ENCODE results near the gene MBNL2. TPM values are rescaled to one million over a fixed set of nuclear protein-coding genes. Genes with fewer than 3 reads are reported as not detected.

MBNL2 gene
- total RNA-seq, 2 donors from 2014 or later = 14.9 to 26.9 TPM

DNA sequence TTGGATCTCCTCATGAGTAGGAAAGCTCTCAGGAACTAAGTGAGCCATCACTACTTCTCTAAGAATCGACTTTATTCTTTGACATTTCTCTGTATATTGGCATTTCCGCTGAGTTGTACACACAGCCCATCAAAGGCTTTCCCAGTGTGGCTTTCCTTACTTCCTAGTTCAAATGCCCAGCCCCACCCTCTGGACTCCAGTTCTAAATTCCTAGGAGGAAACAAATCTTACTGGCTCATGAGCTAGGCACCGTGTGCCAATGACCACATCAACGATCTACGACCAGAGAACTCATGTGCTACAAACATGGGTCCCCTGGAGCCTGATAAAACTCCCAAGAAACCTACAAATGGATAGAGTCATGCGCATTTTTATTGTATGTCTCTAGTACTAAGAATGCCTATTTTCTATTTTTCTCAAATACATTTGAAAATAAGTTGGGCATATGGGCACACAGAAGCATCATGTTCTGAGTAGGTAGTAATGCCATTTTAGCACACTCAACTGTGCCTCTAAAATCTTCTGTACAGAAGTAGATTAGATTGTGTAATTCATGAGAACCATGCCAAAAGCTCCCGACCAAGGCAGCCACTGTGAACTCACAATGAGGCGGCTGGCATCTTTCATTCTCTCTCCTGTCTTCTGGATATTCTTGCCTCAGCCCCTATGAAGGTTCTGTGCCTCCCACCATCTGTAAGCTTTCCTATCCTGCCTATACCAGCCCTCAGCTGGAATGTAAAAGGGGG is 201.3 kb downstream of the MBNL2 start:
- Mint-ChIP-seq H3K4me3 (no peak overlapping the region), H3K4me1 (ENCODE audit: low read depth) (no peaks in the 10 kb centered on the region), H3K36me3 (ENCODE audit: insufficient read depth in 2 of 2) (no peaks in the 10 kb centered on the region), H3K27ac (no peak overlapping the region), H3K27me3 (ENCODE audit: low read depth) (peaks cover 18% of the 10 kb centered on the region), H3K9me3 (no peaks in the 10 kb centered on the region)
- ATAC-seq (replicated peaks in 1 of 2) (no peak), DNase-seq (no peak)

DNA sequence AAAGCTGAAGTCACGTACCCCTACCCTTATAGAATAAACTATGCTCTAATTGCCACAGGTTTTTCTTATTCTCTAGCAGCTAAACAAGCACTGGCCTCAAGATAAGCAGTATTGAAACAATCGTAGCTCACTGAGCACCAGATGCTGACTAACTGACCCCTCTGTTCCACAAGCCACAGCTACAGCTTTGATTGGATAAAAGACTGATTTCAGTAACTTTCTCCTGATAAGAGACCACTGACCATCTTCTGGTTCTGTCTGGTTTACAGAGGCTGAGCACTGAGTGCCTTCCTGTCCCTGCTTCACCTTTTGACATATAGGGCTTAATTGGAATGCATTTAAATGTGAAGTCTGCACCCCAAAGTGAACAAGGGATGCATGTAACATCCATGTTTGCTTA is 203.5 kb downstream of the MBNL2 start:
- Mint-ChIP-seq H3K27me3 (ENCODE audit: low read depth) (peaks cover 33% of the 10 kb centered on the region), H3K4me3 (no peak overlapping the region), H3K27ac (no peak overlapping the region), H3K9me3 (no peaks in the 10 kb centered on the region), H3K36me3 (ENCODE audit: insufficient read depth in 2 of 2) (no peaks in the 10 kb centered on the region), H3K4me1 (ENCODE audit: low read depth) (no peaks in the 10 kb centered on the region)
- no peak for DNase-seq
- no peak for ATAC-seq (replicated peaks in 1 of 2)

DNA sequence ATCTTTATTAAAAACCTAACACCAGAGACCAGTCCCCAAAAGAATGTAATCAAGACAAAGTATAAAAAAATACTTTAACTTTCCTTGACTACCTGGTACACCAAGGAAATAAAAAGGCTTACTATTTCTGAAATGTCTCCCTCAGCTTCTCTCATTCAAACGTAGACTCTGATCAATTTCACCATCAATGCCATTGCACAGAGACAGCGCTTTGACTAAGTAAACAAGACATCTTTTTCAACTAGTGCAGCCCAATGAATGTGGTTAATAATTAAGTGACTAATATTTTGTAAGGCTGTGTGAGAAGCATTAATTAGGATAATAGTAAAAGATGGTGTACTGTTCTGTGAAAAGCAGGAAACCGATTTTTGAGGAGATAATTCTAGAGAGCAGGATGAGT is 204.6 kb downstream of the MBNL2 start:
- no peak overlapping the region for H3K4me3 Mint-ChIP-seq
- peaks cover 3% of the 10 kb centered on the region for H3K4me1 Mint-ChIP-seq (ENCODE audit: low read depth)
- no peaks in the 10 kb centered on the region for H3K36me3 Mint-ChIP-seq (ENCODE audit: insufficient read depth in 2 of 2)
- no peak overlapping the region for H3K27ac Mint-ChIP-seq
- DNase-seq (no peak), ATAC-seq (replicated peaks in 1 of 2) (no peak)
- H3K9me3 Mint-ChIP-seq = no peaks in the 10 kb centered on the region
- H3K27me3 Mint-ChIP-seq (ENCODE audit: low read depth) = peaks cover 33% of the 10 kb centered on the region

DNA sequence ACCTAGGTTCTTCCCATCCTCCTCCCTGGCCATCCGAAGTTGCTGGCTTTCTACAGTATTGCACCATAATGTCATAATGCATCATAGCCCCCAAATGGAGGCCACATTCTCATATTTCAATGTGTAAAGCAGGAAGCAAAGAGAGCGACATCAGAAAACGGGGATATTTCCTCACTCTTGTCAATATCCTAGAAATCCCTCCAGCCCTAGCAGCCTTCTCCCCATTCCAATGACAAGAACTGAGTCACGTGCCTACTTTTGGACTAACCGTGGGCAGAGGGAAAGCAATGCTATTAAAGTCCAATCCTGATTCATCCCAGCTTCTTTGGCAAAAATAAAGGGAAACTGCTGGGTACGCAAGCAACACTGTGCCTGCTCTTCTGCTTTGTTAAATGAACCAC is 207.5 kb downstream of the MBNL2 start:
- H3K4me1 Mint-ChIP-seq (ENCODE audit: low read depth) = peaks cover 13% of the 10 kb centered on the region
- no peaks in the 10 kb centered on the region for H3K9me3 Mint-ChIP-seq
- no peak overlapping the region for H3K4me3 Mint-ChIP-seq
- H3K36me3 Mint-ChIP-seq (ENCODE audit: insufficient read depth in 2 of 2) = peaks cover 0 to 1% of the 10 kb centered on the region in 2 donors
- peaks cover 27% of the 10 kb centered on the region for H3K27me3 Mint-ChIP-seq (ENCODE audit: low read depth)
- ATAC-seq (replicated peaks in 1 of 2) (no peak), DNase-seq (no peak)
- no peak overlapping the region for H3K27ac Mint-ChIP-seq

DNA sequence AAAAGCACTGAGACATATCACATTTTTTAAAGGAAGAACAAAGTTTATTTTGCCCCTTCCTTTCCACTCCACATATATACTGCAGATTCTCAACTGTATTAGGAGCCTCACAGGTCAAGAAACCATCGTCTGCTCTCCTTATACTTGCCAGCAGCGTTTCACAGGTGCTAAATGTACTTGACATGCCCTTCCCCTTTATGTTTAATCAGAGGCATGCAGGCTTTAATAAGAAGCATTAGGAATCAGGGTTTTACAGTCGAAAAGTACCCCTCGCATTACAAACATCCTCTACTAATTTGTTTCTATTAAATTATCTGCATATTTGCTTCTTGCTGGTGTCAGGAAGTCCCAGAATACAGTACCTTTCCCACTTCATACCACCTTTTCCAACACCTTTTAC is 208.2 kb downstream of the MBNL2 start:
- Mint-ChIP-seq H3K9me3 (no peaks in the 10 kb centered on the region), H3K4me3 (no peak overlapping the region), H3K27me3 (ENCODE audit: low read depth) (peaks cover 27% of the 10 kb centered on the region), H3K27ac (no peak overlapping the region), H3K4me1 (ENCODE audit: low read depth) (peaks cover 13% of the 10 kb centered on the region), H3K36me3 (ENCODE audit: insufficient read depth in 2 of 2) (peaks cover 0 to 1% of the 10 kb centered on the region in 2 donors)
- DNase-seq (no peak), ATAC-seq (replicated peaks in 1 of 2) (no peak)

DNA sequence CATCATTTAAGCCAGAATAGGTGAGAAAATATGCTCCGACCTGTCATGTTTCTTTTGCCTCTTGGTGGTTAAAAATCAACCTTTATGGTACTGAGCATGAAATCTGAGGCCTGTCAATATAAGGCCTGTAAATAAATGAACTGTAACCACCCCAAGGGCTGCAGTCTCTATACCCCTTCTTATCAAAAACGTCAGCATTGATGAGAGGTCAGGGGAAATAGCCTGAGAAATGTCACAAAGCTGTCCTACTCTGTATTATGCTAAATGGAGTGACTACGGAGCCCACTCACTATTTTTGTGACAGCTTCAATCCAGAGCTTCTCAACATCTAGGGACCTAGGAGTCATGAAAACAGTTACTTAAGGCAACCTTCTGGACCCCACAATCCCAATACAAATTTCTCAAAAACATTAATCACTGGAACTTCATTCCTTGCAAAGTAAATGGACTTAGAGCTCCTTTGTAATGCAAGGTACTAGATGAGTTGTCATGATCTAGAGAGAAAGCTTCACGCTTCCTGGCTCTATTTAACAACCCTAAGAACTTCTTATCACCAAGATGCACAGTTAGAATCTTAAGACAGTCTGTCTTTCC is 209.1 kb downstream of the MBNL2 start:
- Mint-ChIP-seq H3K4me3 (peak overlapping the region; percentile 87 to 91), H3K27me3 (ENCODE audit: low read depth) (peaks cover 19% of the 10 kb centered on the region)

DNA sequence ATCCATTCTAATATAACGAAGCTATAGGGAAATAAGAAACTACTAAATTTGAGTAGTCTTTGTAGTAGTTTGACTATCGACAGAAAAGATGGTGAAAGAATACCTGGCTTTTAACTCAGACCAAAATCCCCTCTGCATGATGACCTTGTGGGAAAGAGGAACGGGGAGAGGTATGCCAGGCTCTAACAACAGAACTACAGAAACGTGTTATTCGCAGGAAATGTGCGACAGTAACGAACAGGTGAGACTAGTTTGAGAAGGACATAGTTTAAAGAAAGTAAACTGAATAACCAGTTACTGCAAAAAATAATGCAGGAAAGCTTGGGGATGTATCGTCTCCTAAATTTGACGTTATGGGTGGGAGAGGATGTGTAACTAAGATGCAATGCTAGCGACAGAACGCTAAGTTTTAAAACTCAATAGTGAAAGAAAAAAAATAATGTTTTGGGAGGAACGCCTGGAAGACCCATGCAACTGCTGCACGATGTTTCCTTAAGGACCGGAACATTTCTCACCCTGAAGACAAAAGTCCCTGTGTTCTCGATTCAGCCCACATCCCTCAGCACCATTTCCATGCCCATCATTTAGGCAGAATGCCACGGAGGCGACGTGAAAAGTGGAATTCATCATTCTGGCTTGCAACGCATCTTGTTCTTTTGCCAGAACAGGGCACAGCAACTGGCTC is 210.2 kb downstream of the MBNL2 start:
- Mint-ChIP-seq H3K4me3 (peak overlapping the region; percentile 87 to 91), H3K36me3 (ENCODE audit: insufficient read depth in 2 of 2) (peaks cover 1 to 2% of the 10 kb centered on the region in 2 donors), H3K9me3 (no peaks in the 10 kb centered on the region), H3K4me1 (ENCODE audit: low read depth) (peaks cover 26% of the 10 kb centered on the region), H3K27ac (peak overlapping the region; percentile 95), H3K27me3 (ENCODE audit: low read depth) (peaks cover 19% of the 10 kb centered on the region)
- ATAC-seq (replicated peaks in 1 of 2) = no peak
- DNase-seq = peak in 1 of 2 donors; percentile 4

More for the DNA sequence above, 209.1 kb downstream of the MBNL2 start:
- Mint-ChIP-seq H3K4me1 (ENCODE audit: low read depth) (peaks cover 21% of the 10 kb centered on the region), H3K27ac (no peak overlapping the region), H3K36me3 (ENCODE audit: insufficient read depth in 2 of 2) (peaks cover 1 to 2% of the 10 kb centered on the region in 2 donors), H3K9me3 (no peaks in the 10 kb centered on the region)
- DNase-seq (no peak), ATAC-seq (replicated peaks in 1 of 2) (no peak)

DNA sequence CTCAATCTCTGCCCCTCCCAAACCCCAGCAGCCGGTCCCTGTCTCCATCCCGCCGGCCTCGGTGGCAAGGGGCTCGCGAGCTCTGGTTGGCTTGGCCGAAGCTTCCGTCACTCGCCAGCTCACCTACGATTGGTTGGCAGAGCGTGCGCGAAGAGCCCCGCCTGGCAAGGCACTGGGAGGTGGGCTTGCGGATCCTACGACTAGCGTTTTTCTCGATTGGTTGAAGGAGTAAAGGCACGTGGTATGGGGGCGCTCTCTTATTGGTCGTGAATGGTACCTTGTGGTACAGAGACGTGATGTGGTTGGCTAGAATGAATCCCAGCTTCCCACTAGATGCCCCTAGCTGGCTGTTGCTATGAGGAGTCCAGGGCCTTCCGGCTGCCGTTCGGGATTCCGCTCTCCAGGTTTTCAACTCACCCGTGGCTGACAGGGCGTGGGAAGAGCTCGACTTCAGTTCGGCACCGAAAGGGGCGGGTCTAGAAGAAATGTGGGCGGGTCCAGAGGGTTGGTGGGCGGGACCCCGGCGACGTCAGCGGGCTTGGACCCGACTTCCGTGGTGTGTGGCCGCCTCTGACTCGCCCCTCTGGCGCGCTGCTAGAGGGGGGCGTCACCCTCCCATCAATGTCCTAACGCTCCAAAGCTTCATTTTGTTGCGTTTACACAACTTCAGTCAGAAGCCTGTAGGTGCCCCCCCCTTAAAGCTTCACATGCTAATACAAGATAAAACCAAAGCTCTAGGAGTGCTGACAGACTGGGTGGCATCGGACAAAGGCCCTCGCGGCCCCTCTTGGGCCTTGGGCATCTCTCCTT is 211.0 kb downstream of the MBNL2 start:
- H3K4me1 Mint-ChIP-seq (ENCODE audit: low read depth) = peaks cover 26% of the 10 kb centered on the region
- H3K27ac Mint-ChIP-seq = peak overlapping the region; percentile 95
- peaks cover 1 to 2% of the 10 kb centered on the region in 2 donors for H3K36me3 Mint-ChIP-seq (ENCODE audit: insufficient read depth in 2 of 2)
- H3K4me3 Mint-ChIP-seq = peak overlapping the region; percentile 87 to 91
- H3K9me3 Mint-ChIP-seq = no peaks in the 10 kb centered on the region
- peaks cover 19% of the 10 kb centered on the region for H3K27me3 Mint-ChIP-seq (ENCODE audit: low read depth)
- DNase-seq = peak; percentile 98 to 99
- peak; percentile 82 to 83 for ATAC-seq (replicated peaks in 1 of 2)

DNA sequence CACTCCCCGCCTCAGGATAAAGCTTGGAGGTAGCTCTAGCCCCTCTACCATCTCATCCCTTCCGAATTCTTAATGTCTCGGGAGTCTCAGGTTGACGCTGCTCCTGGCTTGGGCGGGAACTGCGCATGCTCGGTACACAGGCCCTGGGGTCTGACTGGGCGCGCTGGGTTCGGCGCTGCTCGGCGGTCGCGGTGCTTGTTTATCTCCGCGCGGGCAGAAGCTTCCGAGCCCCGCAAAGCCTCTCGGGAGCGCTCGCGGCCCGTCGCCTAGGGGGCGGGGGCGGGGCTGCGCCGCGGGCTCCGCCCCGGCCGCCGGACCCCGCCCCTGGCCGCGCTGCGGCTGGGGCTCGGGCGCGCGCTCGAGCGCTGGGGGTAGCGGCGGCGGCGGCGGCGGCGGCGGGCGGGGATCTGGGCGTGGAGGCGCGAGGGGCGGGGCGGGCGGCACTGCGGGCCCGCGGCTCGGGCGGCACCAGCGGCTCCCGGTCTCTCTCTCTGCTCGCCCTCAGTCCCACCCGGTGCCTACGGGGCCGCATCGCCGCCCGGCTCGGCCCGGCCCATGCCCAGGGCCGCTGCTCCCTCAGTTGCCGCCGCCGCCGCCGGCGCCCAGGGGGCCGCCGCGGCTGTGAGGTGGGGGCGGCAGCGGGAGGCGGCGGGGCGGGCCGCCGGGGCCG is 211.7 kb downstream of the MBNL2 start, which contains the start of gene RAP2A:
Gene RAP2A, plus strand, starts transcription at position 443 of the 670 bp plus-strand sequence. CDS start 302 bp downstream, outside the sequence.
- Mint-ChIP-seq H3K4me3 (peak within 1 kb of the TSS; percentile 91 to 95), H3K27ac (peak within 1 kb of the TSS; percentile 95), H3K36me3 (ENCODE audit: insufficient read depth in 2 of 2) (peaks cover 1 to 2% of the 10 kb centered on the region in 2 donors), H3K9me3 (no peaks in the 10 kb centered on the region), H3K4me1 (ENCODE audit: low read depth) (peaks cover 26% of the 10 kb centered on the region), H3K27me3 (ENCODE audit: low read depth) (peaks cover 11% of the 10 kb centered on the region)
- DNase-seq (peak; percentile 92), ATAC-seq (replicated peaks in 1 of 2) (peak; percentile 65 to 69)

DNA sequence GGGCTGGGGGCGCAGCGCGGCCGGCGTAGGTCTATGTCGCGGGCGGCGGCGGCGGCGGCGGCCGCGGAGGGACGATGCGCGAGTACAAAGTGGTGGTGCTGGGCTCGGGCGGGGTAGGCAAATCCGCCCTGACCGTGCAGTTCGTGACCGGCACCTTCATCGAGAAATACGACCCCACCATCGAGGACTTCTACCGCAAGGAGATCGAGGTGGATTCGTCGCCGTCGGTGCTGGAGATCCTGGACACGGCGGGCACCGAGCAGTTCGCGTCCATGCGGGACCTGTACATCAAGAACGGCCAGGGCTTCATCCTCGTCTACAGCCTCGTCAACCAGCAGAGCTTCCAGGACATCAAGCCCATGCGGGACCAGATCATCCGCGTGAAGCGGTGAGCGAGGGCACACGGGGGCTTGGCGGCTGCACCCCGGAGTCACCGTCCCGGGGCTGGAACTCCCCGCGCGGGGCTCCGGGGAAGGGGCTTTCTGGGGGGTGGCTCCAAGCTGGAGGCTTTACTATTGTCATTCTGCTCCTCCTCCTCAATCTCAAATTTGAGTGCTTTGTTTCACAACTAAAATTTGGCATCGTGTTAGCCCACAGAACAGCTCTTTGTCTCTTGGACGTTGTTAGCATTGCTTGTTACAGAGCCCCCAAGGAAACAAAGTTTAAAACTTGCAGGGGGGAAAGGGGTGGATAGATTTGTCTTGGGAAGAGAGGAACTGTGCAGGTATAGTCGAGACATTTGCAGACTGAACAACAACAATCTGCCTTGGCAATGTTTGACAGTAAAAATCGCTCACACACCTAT is 212.5 kb downstream of the MBNL2 start:
- H3K36me3 Mint-ChIP-seq (ENCODE audit: insufficient read depth in 2 of 2) = peaks cover 1 to 2% of the 10 kb centered on the region in 2 donors
- peak overlapping the region; percentile 76 for H3K27ac Mint-ChIP-seq
- peak overlapping the region; percentile 90 to 95 for H3K4me3 Mint-ChIP-seq

DNA sequence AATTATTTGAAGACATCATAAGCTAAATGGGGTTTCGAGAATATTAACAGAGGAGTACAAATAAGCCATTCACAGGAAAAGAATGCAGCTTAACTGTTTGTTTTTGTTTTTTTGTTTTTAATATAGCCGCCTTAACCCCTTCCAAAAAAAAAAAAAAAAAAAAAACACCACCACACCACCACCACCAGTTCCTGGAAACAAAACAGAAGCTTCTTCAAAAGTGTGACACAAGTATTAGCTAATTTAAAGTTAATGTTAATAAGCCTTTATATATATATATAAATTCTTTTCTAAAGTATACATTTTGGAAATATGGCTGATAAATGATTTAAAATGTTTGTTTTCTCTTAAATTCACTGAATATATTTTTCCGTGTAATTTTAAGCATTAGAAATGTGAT is 213.2 kb downstream of the MBNL2 start:
- Mint-ChIP-seq H3K36me3 (ENCODE audit: insufficient read depth in 2 of 2) (peaks cover 1 to 2% of the 10 kb centered on the region in 2 donors), H3K9me3 (no peaks in the 10 kb centered on the region), H3K27ac (peak overlapping the region; percentile 76), H3K4me1 (ENCODE audit: low read depth) (peaks cover 26% of the 10 kb centered on the region), H3K27me3 (ENCODE audit: low read depth) (no peaks in the 10 kb centered on the region), H3K4me3 (peak overlapping the region; percentile 90 to 95)
- no peak for DNase-seq
- ATAC-seq (replicated peaks in 1 of 2) = no peak

More for the DNA sequence above, 212.5 kb downstream of the MBNL2 start:
- ATAC-seq (replicated peaks in 1 of 2) (peak in 1 of 2 donors; percentile 2), DNase-seq (peak; percentile 48 to 55)
- Mint-ChIP-seq H3K27me3 (ENCODE audit: low read depth) (peaks cover 7% of the 10 kb centered on the region), H3K9me3 (no peaks in the 10 kb centered on the region), H3K4me1 (ENCODE audit: low read depth) (peaks cover 26% of the 10 kb centered on the region)
